OCI-M2 (cell line): ENCODE data around the gene NANOGP8.
"Not testable (repeated sequence)": the region's sequence is repeated elsewhere in the genome, so short reads cannot be mapped to it uniquely, and the experiment has no call there.

Source experiments
- DNase-seq: peaks from one replicate; lab custom pipeline; 2025; ENCODE audit not compliant: unreplicated experiment; lab: John Stamatoyannopoulos, UW

The NANOGP8 gene

DNA sequence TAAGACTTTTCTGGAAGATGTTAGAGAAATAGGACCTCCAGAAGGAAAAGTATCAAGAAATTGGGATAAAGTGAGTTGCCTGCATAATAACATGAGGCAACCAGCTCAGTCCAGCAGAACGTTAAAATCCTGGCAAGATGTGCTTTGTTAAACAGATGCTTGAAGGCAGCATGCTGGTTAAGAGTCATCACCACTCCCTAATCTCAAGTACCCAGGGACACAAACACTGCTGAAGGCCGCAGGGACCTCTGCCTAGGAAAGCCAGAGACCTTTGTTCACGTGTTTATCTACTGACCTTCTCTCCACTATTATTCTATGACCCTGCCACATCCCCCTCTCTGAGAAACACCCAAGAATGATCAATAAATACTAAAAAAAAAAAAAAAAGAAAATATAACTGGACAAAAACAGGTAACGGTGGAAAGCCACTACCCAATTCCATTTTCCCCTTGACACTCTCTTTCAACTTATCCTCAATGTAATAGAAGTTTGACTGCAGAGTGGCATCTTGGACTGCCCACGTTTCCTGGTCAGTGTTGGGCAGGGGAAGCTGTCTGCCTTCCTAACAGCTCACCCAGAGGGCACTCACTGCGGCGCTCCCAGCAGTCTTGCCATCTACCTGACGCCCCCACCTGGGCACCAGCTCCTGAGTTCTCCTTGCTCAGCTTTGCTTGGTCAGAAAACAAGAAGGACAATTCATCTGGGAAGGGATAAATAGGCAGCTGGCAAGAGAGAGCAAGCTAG is at the start of gene NANOGP8:
TSS of gene NANOGP8 (minus strand) at position 120 of the 744 bp plus-strand sequence. CDS start 185 bp downstream, outside the sequence.
- DNase-seq: not testable (repeated sequence)

DNA sequence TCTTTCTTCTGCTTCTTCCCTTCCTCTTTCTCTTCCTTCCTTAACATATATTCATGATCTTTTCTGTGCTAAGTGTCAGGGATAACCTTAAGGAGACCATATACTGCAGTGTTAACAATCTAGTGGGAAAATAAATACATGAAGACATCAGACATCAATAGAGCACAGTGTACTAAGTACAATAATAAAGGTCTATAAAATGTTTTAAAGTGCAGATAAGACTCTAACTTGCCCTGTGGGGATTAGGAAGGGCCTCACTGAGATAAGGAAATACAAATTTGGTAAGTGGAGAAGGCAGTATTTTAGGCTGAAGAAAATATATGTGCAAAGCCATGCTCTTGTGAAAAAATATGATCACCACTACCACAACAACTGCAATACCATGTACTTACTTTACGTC is 49.2 kb upstream of the NANOGP8 start:
- DNase-seq: no peak

DNA sequence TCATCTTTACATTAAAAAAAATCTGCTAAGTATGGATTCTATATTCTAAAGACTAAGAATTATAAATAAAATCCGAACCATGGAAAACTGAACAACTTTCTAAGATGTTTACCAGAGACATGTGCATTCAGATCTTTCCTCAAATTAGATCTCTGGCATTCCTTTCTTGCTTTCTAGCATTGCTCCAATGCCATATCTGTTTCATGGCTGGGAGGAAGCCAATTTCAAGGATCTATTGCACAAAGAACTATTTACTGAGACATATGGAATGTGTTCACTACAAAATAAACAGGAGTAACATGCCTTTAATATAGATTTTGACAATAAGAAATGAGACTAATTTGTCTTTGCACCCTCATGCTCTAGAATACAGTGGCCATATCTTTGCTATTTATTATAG is 45.1 kb upstream of the NANOGP8 start:
- DNase-seq: no peak

DNA sequence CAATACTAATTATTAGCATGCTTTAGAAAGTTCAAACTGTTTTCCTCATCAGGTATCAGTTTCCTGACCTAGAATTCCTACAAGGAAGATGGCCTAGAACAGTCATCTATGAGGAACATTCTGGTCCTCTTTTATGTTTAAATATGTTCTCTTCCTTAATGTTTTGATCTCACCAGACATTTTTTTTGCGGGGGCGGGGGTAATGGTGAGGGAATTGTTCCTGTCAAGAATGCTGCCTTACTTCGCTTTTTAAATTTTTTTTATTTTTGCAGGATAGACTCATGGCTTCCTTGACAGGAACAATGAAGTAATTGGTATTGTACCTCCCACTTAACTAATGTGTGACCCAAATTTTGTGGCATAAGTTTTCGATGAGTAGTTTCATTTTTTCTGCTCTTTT is 44.3 kb upstream of the NANOGP8 start:
- no peak for DNase-seq

DNA sequence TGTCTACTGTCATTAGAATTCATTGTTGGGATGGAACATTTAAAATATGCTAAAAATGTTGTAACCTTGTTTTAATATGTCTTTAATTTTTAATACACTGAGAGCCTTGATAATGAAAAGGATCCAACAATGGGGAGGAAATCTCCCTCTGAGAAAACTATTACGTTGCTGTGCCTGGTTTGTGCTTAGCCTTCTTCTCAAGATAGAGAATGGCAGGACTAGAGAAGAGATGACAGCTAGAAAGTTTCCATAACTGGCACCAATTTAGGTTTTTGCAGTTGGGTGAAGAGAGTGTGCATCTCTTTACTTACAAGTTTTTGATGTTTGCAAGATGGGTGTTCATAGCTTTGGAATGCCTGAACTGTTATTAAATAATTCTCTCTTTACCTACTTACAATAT is 42.6 kb upstream of the NANOGP8 start:
- DNase-seq: no peak

DNA sequence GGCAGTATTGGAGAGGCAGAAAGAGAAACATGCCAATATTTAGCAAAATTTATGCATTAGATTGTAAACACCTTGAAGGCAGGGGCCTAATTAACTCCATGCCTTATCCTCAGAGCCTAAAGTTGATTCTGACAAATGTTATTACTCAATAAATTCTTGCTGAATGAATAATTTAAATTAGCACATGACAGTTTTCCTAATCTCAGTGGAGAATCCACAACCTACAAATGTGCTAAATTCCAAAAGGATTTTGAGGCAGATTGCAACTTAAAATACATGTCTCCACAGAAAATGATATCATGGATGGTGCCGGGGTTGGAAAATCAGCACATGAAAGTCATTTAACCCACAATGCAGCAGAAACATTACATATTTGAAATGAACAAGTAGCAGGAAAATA is 41.1 kb upstream of the NANOGP8 start:
- no peak for DNase-seq

GRCh38 chr15:35123743-35124142 is 38.6 kb upstream of the NANOGP8 start:
- no peak for DNase-seq

GRCh38 chr15:35121611-35122359 is 36.7 kb upstream of the NANOGP8 start:
- no peak for DNase-seq

- no peak for DNase-seq
Measured at GRCh38 chr15:35120173-35120572, 35.1 kb upstream of the NANOGP8 start.

DNA sequence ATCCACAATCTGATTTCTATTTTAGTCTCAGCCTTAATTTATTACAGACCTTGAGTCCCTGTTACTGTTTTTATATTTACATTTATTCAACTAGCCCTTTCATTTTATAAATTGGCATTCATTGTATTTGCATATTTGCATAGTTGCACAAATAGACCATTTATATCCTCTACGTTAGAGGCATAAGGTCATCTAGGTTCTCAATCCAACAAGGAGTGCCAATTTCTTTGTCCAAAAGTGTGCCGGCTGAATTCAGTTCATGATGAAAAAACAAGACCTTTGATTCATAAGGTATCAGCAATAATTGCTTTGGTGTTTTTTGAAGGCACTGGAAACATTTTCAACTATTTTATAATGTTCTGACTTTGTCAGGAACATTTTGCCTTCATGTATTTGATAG is 33.9 kb upstream of the NANOGP8 start:
- no peak for DNase-seq

DNA sequence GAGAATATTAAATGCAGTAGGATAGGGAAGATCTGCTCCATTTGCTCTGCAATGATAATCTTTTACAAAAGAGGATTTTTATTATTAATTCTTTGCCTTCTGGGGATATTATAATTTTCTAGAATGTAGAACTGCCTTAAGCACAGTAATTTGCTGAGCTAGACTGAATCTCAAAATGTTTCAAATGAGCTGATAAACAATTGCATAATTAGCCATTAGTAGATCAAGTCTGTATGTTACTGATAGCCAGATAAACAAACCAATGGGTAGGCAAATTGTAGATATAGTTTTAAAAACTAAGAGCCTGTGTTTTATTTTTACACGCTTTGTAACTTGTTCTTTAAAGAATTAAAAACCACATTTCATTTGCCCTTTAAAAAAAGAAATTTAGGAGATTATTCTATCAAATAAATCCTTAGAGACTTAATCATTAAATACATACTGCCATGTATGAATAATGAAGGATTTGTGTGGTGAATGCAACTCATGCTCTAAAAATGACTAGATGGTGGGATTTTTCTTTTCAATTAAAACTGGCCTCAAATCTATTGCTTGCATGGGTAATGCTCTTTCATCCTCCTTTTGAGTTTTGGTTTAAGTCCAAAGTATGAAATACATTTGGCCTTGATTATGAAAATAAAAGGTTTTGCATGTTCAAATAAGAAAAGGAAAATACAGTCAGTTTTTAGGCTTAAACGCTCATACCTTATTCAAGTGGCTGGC is 32.6 kb upstream of the NANOGP8 start:
- DNase-seq: no peak

DNA sequence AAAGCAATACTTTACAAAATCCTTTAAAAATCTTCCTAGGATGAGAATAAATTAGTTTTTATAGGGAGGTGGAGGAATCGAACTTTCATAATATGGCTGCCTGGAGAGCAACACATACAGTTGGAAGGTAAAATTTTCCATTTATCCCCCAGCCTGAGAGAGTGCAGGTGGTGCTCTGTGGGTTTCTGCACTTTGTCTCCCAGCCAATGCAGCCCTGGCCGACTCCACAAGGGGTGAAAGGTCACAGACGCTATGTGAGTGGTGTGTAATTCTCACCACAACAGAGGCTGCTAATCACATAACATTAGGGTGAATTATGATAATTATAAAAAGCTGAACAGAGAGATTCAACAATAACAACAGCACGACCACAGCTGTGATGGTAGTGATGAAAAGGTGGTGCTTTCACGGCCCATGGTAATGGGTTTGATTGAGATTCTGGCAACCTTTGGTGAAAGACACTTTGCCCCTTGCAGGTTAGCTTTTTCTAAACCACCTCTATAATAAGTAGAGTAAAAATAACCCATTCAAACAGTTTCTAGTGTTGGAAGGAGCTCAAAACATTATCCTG is 30.1 kb upstream of the NANOGP8 start:
- no peak for DNase-seq

DNA sequence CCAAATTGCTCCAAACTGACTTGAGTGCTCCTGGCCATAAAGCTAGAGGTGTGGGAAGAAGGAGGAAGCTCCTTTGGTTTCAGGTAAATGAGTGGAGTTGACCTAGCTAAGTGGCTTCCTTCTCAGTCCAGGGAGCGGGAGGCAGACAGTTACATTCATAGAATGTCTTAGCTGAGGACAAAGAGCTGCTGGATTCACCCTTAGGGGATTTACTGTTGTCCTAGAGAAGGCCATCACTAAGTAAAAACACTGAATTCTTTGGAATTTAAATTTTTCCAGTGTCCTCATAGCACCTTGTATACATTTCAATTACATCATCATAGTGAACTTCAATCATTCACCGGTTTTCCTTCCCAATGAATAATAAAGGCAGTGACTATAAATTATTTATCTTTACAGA is 27.3 kb upstream of the NANOGP8 start:
- no peak for DNase-seq

DNA sequence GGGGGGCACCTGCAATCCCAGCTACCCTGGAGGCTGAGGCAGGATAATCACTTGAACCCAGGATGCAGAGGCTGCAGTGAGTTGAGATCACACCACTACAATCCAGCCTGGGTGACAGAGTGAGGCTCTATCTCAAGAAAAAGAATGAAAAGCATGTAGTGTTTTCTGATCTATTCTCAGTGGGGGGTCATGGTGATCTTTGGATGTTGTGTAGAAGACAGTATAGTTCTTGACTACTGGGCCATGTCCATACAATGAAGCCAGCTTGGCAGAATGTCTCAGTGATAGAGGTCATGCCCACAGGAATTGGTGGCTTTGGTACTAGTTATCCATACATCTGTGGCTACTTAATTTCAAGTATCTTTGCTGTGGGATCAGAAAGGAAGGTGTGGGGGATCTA is 26.8 kb upstream of the NANOGP8 start:
- no peak for DNase-seq

GRCh38 chr15:35108453-35108852 is 23.4 kb upstream of the NANOGP8 start:
- no peak for DNase-seq

DNA sequence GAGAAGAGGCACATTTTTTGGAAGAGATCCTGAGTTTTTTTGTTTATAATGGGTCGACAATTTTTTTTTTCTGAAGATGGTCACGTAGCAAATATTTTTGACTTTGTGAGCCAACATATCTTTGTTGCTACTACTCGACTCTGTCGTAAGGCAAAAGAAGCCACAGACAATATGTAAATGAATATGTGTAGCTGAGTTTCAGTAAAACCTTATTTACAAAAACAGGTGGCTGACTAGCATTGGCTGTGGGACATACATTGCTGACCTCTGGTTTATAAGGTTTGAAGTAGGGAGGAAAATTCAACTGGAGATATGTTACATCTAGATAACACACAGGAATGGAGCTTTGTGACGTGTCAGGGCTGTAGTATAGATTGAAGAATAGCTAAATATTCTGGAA is 22.5 kb upstream of the NANOGP8 start:
- DNase-seq: no peak

GRCh38 chr15:35107122-35107521 is 22.0 kb upstream of the NANOGP8 start:
- no peak for DNase-seq

GRCh38 chr15:35104526-35105147 is 19.5 kb upstream of the NANOGP8 start:
- DNase-seq: no peak

DNA sequence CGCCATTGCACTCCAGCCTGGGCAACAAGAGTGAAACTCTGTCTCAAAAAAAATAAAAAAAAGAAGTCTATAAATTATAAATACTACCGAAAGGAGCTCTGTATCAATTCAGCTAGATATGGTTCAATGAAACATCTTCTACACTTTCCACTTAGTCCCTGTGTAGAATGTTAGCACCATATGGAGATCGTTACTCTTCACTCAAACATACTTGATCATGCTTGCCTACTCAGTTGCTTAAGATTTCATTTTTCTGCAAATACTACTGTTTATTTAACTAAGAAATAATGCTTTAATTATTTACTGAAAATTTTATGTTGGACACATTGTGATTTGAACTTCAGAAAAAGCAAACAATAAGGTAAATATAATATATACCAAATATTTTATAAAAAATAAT is 17.1 kb upstream of the NANOGP8 start:
- no peak for DNase-seq

GRCh38 chr15:35101335-35101734 is 16.2 kb upstream of the NANOGP8 start:
- DNase-seq: no peak

- no peak for DNase-seq
Measured at GRCh38 chr15:35098737-35099136, 13.6 kb upstream of the NANOGP8 start.
